Measurements from ENCODE around the gene BMP2.

- TF ChIP-seq EZH2 (IDR thresholded peaks at IDR 0.05; ENCODE audit: borderline replicate concordance, low read length) = no peak
- no peak for TF ChIP-seq CTCF (IDR thresholded peaks at IDR 0.05; ENCODE audit: low read length)
Measured at GRCh38 chr20:6733965-6734364, 33.5 kb upstream of the BMP2 start.

Data from OCI-LY1 (cell line).